ENCODE measurements around the gene TRUB1.
"Not testable (repeated sequence)": the region's sequence is repeated elsewhere in the genome, so short reads cannot be mapped to it uniquely, and the experiment has no call there.

TRUB1 gene

GRCh38 chr10:114925587-114926586, 12.1 kb upstream of the TRUB1 start:
- peak; percentile 12 for DNase-seq (ENCODE audit: low spot score)

DNA sequence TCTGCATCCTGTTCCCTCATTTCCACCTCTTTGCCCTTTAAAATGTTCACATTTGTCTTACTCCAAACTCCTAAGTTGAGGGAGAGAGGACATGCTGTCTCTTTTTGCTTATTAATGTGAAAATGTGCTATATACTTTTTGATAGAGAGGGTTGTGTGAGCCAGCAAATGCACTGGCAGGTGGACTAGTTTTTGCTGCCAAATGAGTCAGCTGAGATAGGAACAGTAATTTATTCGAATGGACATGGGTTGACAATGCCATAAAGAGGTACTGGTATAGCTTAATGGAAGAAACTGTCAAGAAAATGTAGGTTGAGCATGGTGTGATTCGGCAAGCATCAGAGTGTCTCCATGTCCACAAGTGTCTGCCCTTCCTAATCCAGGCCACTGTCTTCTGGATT, 9.2 kb upstream of the TRUB1 start:
- DNase-seq (ENCODE audit: low spot score) = no peak

GRCh38 chr10:114930320-114930719, 7.7 kb upstream of the TRUB1 start:
- DNase-seq (ENCODE audit: low spot score) = no peak

DNA sequence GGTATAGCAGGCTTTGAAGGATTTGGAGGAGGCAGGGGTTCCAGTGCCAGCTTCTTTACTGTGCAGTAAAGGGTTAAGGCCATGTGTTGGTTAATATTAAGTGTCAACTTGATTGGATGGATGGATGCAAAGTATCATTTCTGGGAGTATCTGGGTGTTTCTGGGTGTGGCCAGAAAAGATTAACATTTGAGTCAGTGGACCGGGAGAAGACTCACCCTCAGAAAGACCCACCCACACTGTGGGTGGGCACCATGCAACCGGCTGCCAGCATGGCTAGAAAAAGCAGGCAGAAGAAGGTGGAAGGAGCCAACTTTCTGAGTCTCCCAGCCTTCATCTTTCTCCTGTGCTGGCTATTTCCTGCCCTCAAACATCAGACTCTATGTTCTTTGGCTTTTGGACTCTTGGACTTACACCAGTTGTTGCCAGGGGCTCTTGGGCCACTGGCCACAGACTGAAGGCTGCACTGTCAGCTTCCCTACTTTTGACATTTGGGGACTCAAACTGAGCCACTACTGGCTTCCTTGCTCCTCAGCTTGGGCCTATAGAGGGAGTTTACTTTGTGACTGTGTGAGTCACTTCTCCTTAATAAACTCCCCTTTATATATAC, 6.8 kb upstream of the TRUB1 start:
- no peak for DNase-seq (ENCODE audit: low spot score)

DNA sequence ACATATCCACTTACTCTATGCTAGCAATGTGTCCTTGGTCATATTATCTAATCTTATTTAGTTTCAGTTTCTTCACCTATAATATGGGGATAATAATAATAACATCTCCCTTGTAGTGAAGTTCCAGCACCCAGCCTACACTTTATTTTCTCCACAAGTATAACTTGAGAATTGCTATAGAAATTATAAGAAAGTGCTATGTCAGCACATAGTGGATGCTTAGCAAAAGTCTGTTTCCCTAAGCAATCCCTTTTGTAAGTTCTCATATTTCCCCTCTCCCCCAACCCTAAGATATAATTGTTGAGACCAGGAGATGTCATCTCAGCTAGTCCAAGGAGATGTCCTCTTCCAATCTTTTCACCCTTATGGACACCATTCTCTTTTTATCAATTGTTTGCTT, 5.8 kb upstream of the TRUB1 start:
- DNase-seq (ENCODE audit: low spot score) = no peak

GRCh38 chr10:114932945-114933344, 5.0 kb upstream of the TRUB1 start:
- DNase-seq (ENCODE audit: low spot score) = no peak

GRCh38 chr10:114933588-114933987, 4.4 kb upstream of the TRUB1 start:
- DNase-seq (ENCODE audit: low spot score) = no peak

- not testable (repeated sequence) for DNase-seq (ENCODE audit: low spot score)
Measured at GRCh38 chr10:114933995-114934394, 4.0 kb upstream of the TRUB1 start.

- DNase-seq (ENCODE audit: low spot score) = no peak
Measured at GRCh38 chr10:114938856-114939193, 830 bp downstream of the TRUB1 start.

GRCh38 chr10:114940735-114941134, 2.7 kb downstream of the TRUB1 start:
- DNase-seq (ENCODE audit: low spot score) = no peak

GRCh38 chr10:114943000-114943399, 5.0 kb downstream of the TRUB1 start:
- DNase-seq (ENCODE audit: low spot score) = no peak

DNA sequence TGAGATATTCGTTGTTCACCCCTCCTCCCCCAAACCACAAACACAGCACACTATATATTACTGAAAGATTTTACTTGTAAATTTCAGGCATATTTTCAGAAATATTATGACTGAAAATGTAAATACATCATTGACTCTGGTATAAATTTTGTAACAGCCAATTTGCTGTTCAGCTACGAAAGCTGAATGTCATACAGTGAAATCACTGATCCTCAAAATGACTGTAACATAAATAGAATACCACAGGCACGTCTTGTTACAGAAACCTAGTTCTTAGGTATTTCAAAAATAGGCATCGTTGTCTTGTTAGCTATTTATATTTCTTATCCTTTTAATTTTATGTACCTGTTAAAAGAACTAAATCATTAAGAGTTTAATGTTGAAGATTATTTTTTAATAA, 15.1 kb downstream of the TRUB1 start:
- DNase-seq (ENCODE audit: low spot score) = no peak

- DNase-seq (ENCODE audit: low spot score) = no peak
Measured at GRCh38 chr10:114955984-114956383, 18.0 kb downstream of the TRUB1 start.

DNA sequence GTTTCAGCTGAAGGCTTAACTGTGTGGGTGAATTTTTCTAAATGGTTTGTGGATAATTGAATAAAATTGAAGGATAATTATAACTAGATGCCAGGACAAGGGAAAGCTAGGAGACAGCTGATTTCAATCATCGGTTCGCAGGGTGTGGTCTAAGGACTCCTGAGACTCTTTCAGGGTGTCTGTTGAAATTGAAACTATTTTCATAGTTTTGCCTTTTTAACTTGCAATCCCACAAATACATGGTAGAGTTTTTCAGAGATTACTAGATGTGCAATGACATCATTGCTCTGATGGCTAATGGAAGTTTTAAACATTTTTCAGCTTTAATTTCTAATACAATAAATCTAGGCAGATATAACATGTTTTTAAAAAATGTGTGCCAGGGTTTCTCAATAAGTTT, 18.5 kb downstream of the TRUB1 start:
- DNase-seq (ENCODE audit: low spot score) = no peak

- no peak for DNase-seq (ENCODE audit: low spot score)
Measured at GRCh38 chr10:114957122-114957521, 19.1 kb downstream of the TRUB1 start.

DNA sequence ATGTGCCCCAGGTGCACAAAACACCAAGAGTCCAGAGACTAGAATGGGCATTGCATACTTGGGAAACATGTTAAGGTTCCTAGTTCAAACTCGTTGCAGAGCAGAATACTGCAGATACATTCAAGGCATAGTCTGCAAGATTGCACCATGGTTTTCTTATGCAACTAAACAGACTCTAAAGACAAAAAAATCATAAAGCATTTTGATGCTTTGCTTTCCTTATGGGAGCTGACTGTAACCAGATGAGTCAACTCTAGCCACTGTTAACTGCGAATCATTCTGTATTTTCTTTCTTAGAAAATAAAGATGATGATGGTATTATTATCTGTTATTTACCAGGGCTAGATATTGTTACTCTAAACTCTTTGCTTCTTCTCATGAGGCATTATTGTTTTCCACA, 19.7 kb downstream of the TRUB1 start:
- no peak for DNase-seq (ENCODE audit: low spot score)

- DNase-seq (ENCODE audit: low spot score) = no peak
Measured at GRCh38 chr10:114962441-114962840, 24.4 kb downstream of the TRUB1 start.

DNA sequence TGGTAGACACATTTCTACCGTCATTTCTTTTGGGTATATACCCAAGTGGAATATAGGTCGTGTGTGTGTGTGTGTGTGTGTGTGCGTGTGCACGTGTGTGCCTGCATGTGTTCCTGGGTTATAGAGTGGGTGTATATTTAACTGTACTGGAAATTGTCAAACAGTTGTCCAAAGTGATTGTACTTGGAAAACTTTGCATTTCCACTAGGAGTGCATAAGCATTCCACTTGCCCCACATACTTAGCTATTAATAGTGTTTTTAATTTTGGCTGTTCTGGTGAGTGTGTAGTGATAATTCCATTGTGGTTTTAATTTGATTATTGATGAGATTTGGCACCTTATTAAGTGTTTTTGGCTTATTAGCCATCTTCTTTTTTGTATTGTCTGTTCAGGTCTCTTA, 25.9 kb downstream of the TRUB1 start:
- no peak for DNase-seq (ENCODE audit: low spot score)

GRCh38 chr10:114967071-114967470, 29.1 kb downstream of the TRUB1 start:
- DNase-seq (ENCODE audit: low spot score) = no peak

DNA sequence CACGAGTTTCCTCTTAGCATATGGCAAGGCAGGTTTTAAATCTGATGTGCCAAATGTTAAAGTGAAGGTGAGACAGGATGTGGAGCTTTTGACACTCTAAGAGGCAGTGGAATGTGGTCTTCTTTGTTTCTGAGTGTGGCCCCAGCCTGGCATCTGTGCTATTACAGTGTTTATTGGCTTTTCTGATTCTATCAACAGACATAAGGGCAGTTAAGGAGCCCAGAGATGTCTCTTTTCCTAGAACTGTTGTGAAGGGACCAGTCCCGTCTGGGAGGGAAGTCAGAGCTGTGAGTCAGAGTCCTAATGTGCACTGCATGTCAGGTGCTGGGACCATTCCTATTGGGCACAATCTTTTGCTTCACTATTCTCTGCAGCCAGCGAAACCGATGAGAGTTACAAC, 32.5 kb downstream of the TRUB1 start:
- DNase-seq (ENCODE audit: low spot score) = no peak

- DNase-seq (ENCODE audit: low spot score) = no peak
Measured at GRCh38 chr10:114973306-114973705, 35.3 kb downstream of the TRUB1 start.

GRCh38 chr10:114973997-114974396, 36.0 kb downstream of the TRUB1 start:
- DNase-seq (ENCODE audit: low spot score) = no peak

DNA sequence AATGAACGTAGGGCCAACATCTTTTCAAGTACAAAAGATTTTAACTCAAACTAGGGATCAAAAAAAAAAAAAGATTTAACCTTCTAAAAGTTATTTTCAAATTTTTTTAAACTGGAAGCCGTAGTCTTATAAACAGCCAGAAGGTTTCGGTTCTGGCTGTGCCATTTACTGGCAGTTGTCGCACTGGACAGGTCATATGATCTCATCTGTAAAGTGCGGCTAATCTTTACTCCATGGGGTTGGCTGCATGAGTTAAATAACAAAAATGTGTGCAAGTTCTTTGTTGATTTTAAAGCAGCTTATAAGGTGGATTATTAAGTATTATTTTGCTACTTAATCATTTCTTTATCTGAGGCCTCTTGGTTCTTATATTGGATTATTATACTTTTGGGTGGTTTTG, 36.6 kb downstream of the TRUB1 start:
- DNase-seq (ENCODE audit: low spot score) = no peak

GRCh38 chr10:114975091-114975490, 37.1 kb downstream of the TRUB1 start:
- no peak for DNase-seq (ENCODE audit: low spot score)
